Measurements from ENCODE around the gene CDK14.

Gene CDK14

GRCh38 chr7:91019686-91020385 is 423.7 kb downstream of the CDK14 start:
- DNase-seq (ENCODE audit: low spot score) = no peak

- DNase-seq (ENCODE audit: low spot score) = no peak
These were observed 424.7 kb downstream of the CDK14 start for GRCh38 chr7:91020636-91021385.

GRCh38 chr7:91021956-91022355 is 425.8 kb downstream of the CDK14 start:
- no peak for DNase-seq (ENCODE audit: low spot score)

- DNase-seq (ENCODE audit: low spot score) = no peak
These were observed 429.8 kb downstream of the CDK14 start for GRCh38 chr7:91025906-91026390.

GRCh38 chr7:91029688-91030087 is 433.6 kb downstream of the CDK14 start:
- no peak for DNase-seq (ENCODE audit: low spot score)

- no peak for DNase-seq (ENCODE audit: low spot score)
These were observed 434.7 kb downstream of the CDK14 start for GRCh38 chr7:91030680-91031380.

- DNase-seq (ENCODE audit: low spot score) = no peak
These were observed 435.6 kb downstream of the CDK14 start for GRCh38 chr7:91031757-91032156.

GRCh38 chr7:91033574-91033973 is 437.5 kb downstream of the CDK14 start:
- DNase-seq (ENCODE audit: low spot score) = no peak

- no peak for DNase-seq (ENCODE audit: low spot score)
These were observed 438.6 kb downstream of the CDK14 start for GRCh38 chr7:91034459-91035368.

GRCh38 chr7:91039033-91039432 is 442.9 kb downstream of the CDK14 start:
- DNase-seq (ENCODE audit: low spot score) = no peak

GRCh38 chr7:91041141-91041540 is 445.0 kb downstream of the CDK14 start:
- no peak for DNase-seq (ENCODE audit: low spot score)

- no peak for DNase-seq (ENCODE audit: low spot score)
These were observed 445.9 kb downstream of the CDK14 start for GRCh38 chr7:91041901-91042484.

- no peak for DNase-seq (ENCODE audit: low spot score)
These were observed 447.1 kb downstream of the CDK14 start for GRCh38 chr7:91043186-91043585.

GRCh38 chr7:91043924-91044645 is 448.0 kb downstream of the CDK14 start:
- no peak for DNase-seq (ENCODE audit: low spot score)

- no peak for DNase-seq (ENCODE audit: low spot score)
These were observed 449.5 kb downstream of the CDK14 start for GRCh38 chr7:91045606-91046005.

- DNase-seq (ENCODE audit: low spot score) = no peak
These were observed 450.4 kb downstream of the CDK14 start for GRCh38 chr7:91046322-91047089.

GRCh38 chr7:91047636-91048035 is 451.5 kb downstream of the CDK14 start:
- DNase-seq (ENCODE audit: low spot score) = no peak

GRCh38 chr7:91050677-91051076 is 454.6 kb downstream of the CDK14 start:
- no peak for DNase-seq (ENCODE audit: low spot score)

- no peak for DNase-seq (ENCODE audit: low spot score)
These were observed 455.8 kb downstream of the CDK14 start for GRCh38 chr7:91051966-91052365.

- DNase-seq (ENCODE audit: low spot score) = no peak
These were observed 458.3 kb downstream of the CDK14 start for GRCh38 chr7:91054374-91054773.
